Upper lobe of left lung (tissue), 6 donors: Measurements from ENCODE around the gene DENND2D. TPM values are rescaled to one million over a fixed set of nuclear protein-coding genes. Genes with fewer than 3 reads are reported as not detected.
A peak's percentile ranks its signal among the peaks of the same experiment; 100 is the strongest.

Experiments
- ATAC-seq, 2 donors: fragments of 200-7000 bp; cut with Tn5 transposase; one replicate each; pipeline ENCODE4 v1.9.1; 2022; ENCODE audit warnings: mild to moderate bottlenecking in 2 of 2, moderate library complexity in 2 of 2; ENCODE audit not compliant: low FRiP score in 2 of 2
- DNase-seq, 2 donors: peaks; one replicate each; pipeline ENCODE4 v3.0.0-alpha.2; 2019 to 2020
- H3K27ac ChIP-seq, 4 donors: fragments of 200-600 bp; sonication (generic); one replicate each; pipeline ENCODE4 v1.5.1; 2016 to 2019
- H3K27me3 ChIP-seq, 4 donors: fragments of 200-600 bp; sonication (generic); one replicate each; pipeline ENCODE4 v1.5.1; 2017 to 2019
- H3K36me3 ChIP-seq, 4 donors: fragments of 200-600 bp; sonication (generic); one replicate each; pipeline ENCODE4 v1.5.1; 2016 to 2019
- H3K4me1 ChIP-seq, 4 donors: fragments of 200-600 bp; sonication (generic); one replicate each; pipeline ENCODE4 v1.5.1; 2018 to 2019
- H3K4me3 ChIP-seq, 4 donors: fragments of 200-600 bp; sonication (generic); one replicate each; pipeline ENCODE4 v1.5.1; 2017 to 2019; ENCODE audit warnings: mild to moderate bottlenecking in 2 of 4, moderate library complexity in 1 of 4
- H3K9me3 ChIP-seq, 4 donors: fragments of 200-600 bp; sonication (generic); one replicate each; pipeline ENCODE4 v1.5.1; 2018 to 2019
- EP300 ChIP-seq, 4 donors: sonication (generic); formaldehyde crosslinking; IDR thresholded peaks; one replicate each; pipeline ENCODE4 v1.5.1; 2017; ENCODE audit warnings: antibody characterized with exemption in 4 of 4, control low read depth in 2 of 4
- POLR2A ChIP-seq, 4 donors: fragments of 450-650 bp; IDR thresholded peaks; one replicate each; pipeline ENCODE4 v1.5.1; 2016 to 2017; ENCODE audit warnings: antibody characterized with exemption in 4 of 4, mild to moderate bottlenecking in 2 of 4
- POLR2AphosphoS5 ChIP-seq, 2 donors: sonication (generic); formaldehyde crosslinking; IDR thresholded peaks; one replicate each; pipeline ENCODE4 v1.5.1; 2017; ENCODE audit warnings: antibody characterized with exemption in 2 of 2
- WGBS, 2 donors: methylation state at CpG; one replicate each; pipeline ENCODE4 v1.1.5; 2017 to 2018; 5-methylcytosine and 5-hydroxymethylcytosine counted together
- total RNA-seq, 6 donors: library from RNA; depleted of rRNA in 4 of 6; stranded (reverse); fragments of >200 nt in 4 of 6; gene quantifications; one replicate each; pipeline versions ENCODE4 v1.1.0 to v1.2.1, GENCODE V29; 2016 to 2021
- TF ChIP-seq, protein P1 (sequence below), 6 experiments: fragments of 450-650 bp in 4 of 6; fragments of 200-600 bp in 2 of 6; sonication (generic) in 2 of 6; IDR thresholded peaks; one replicate each; pipeline ENCODE4 v1.5.1; 2016 to 2019; ENCODE audit warnings: antibody characterized with exemption in 6 of 6
- donor health status: DM: no; HTN: no; CAD: no; lungs with moderate emphysema.
- donor health status: DM: no; HTN: yes; CAD: no; lungs with severe emphysema.

Gene DENND2D
- total RNA-seq, 6 donors from 2014 or later, result 44.4 to 154 (median 64.8) TPM

DNA sequence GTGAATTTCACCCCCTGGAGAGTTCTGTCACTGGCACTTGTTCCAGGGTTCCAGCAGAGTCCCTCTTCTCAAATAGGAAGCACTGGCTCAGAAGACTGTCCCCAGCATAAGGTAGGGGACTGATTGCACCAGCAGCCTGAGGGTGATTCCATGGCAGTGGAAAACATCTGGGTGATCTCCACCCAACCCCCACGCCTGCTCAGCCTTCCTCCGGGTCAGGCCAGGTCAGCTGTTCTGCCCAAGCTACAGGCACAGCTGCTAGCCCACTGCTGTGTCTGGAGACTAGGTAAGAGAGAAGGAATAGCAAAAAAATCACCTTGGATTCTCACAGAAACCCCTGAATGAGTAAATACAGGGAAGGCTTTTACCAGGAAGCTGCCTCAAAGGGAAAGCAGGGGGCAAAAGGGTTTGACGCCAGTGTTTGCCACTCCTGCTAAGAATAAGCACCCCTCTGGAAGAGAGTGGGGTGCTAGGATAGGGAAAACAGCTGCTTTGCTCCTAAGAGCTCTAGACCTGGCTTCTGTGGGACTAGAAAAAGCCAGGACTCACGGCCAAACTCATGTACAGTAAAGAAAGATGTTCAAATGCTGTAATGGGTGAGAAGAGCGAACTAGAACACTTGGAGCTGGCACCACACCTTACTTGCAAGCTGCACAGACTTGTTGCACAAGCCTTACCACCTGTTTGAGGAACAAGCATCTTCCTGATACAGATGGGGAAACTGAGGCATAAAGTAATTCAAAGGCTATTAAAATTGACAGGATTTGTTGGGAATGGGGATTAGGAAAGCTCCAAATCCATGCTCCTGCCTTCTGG lies 1.0 kb upstream of the DENND2D start:
- Histone ChIP-seq H3K9me3 (no peaks in the 10 kb centered on the region), H3K4me1 (peaks cover 40 to 81% (median 58%) of the 10 kb centered on the region in 4 donors), H3K4me3 (peak overlapping the region in 2 of 4 donors; percentile 43 to 46), H3K36me3 (peaks cover 0 to 17% (median 6%) of the 10 kb centered on the region in 4 donors), H3K27me3 (no peaks in the 10 kb centered on the region), H3K27ac (peak overlapping the region; percentile 59 to 93 (median 86))
- DNase-seq (no peak), ATAC-seq (no peak)
- no peak for TF ChIP-seq EP300 (IDR thresholded peaks at IDR 0.05)
- TF ChIP-seq POLR2AphosphoS5 (IDR thresholded peaks at IDR 0.05), result no peak
- TF ChIP-seq POLR2A (IDR thresholded peaks at IDR 0.05), result no peak
- TF ChIP-seq, protein P1, sequence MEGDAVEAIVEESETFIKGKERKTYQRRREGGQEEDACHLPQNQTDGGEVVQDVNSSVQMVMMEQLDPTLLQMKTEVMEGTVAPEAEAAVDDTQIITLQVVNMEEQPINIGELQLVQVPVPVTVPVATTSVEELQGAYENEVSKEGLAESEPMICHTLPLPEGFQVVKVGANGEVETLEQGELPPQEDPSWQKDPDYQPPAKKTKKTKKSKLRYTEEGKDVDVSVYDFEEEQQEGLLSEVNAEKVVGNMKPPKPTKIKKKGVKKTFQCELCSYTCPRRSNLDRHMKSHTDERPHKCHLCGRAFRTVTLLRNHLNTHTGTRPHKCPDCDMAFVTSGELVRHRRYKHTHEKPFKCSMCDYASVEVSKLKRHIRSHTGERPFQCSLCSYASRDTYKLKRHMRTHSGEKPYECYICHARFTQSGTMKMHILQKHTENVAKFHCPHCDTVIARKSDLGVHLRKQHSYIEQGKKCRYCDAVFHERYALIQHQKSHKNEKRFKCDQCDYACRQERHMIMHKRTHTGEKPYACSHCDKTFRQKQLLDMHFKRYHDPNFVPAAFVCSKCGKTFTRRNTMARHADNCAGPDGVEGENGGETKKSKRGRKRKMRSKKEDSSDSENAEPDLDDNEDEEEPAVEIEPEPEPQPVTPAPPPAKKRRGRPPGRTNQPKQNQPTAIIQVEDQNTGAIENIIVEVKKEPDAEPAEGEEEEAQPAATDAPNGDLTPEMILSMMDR (IDR thresholded peaks at IDR 0.05), result no peak
- 43 to 76% methylated on average over 3 to 5 of the region's 5 CpGs for WGBS, 2 donors

- no peak for ATAC-seq
- peak overlapping the region in 3 of 4 donors; percentile 27 to 46 (median 43) for H3K4me3 ChIP-seq
- peaks cover 40 to 85% (median 63%) of the 10 kb centered on the region in 4 donors for H3K4me1 ChIP-seq
These were observed 336 bp upstream of the DENND2D start for GRCh38 chr1:111200802-111201161.

DNA sequence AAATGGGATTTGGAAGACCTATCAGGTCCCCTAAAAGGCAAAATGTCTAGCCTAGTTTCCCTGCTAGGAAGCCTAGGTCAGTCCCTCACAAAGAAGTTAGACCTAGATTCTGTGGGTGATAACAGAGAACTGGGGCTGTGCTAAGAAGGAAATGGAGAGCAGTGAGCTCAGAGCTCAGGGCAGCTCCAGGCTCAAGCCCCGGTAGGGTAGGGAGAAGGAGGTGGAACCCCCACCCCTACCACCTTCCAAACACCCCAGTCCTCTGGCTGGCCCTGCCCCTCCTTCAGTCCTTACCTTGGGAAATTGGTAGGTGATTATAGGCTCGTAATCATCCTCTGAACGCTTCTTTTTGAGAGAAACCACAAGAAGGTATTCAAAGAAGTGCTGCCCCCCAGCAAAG lies 1.1 kb downstream of the DENND2D start:
- WGBS, 2 donors, result 79 to 87% methylated on average over 3 of the region's 3 CpGs
- DNase-seq, result no peak
- Histone ChIP-seq H3K27me3 (no peaks in the 10 kb centered on the region), H3K36me3 (peaks cover 0 to 29% (median 14%) of the 10 kb centered on the region in 4 donors), H3K27ac (peak overlapping the region; percentile 59 to 93 (median 86)), H3K9me3 (no peaks in the 10 kb centered on the region), H3K4me3 (peak overlapping the region in 3 of 4 donors; percentile 27 to 46 (median 43)), H3K4me1 (peaks cover 34 to 84% (median 66%) of the 10 kb centered on the region in 4 donors)
- no peak for ATAC-seq
- no peak for TF ChIP-seq POLR2A (IDR thresholded peaks at IDR 0.05)
- TF ChIP-seq, protein P1 (IDR thresholded peaks at IDR 0.05), result no peak
- TF ChIP-seq EP300 (IDR thresholded peaks at IDR 0.05), result no peak
- TF ChIP-seq POLR2AphosphoS5 (IDR thresholded peaks at IDR 0.05), result no peak

More at GRCh38 chr1:111200802-111201161, 336 bp upstream of the DENND2D start:
- TF ChIP-seq POLR2AphosphoS5 (IDR thresholded peaks at IDR 0.05), result no peak
- TF ChIP-seq, protein P1 (IDR thresholded peaks at IDR 0.05), result no peak
- no peak for TF ChIP-seq EP300 (IDR thresholded peaks at IDR 0.05)
- TF ChIP-seq POLR2A (IDR thresholded peaks at IDR 0.05), result no peak
- Histone ChIP-seq H3K27me3 (no peaks in the 10 kb centered on the region), H3K36me3 (peaks cover 0 to 20% (median 9%) of the 10 kb centered on the region in 4 donors), H3K9me3 (no peaks in the 10 kb centered on the region), H3K27ac (peak overlapping the region; percentile 59 to 93 (median 86))
- DNase-seq, result no peak
- 28 to 49% methylated on average over 2 to 3 of the region's 3 CpGs for WGBS, 2 donors

DNA sequence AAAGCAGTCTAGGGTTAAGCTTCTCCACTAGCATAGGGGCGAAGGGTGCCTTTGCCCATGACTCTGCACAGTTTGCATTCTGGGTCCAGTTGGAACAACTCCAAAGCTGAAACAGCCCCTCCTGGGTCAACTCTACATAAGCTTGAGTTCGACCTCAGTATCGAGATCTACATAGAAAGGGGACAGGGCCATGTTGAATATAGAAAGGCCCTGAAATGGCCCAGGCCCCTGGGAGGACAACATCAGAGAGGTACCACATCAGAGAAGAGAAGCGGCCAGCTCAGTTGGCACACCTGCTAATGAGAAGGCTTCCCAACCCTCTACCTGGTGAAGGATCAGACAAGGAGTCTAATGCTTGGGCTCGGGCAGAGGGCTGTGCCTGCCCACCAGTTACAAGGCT lies 1.6 kb downstream of the DENND2D start:
- no peak for DNase-seq
- Histone ChIP-seq H3K36me3 (peaks cover 0 to 29% (median 15%) of the 10 kb centered on the region in 4 donors), H3K27ac (peak overlapping the region; percentile 59 to 93 (median 86)), H3K4me1 (peaks cover 39 to 87% (median 69%) of the 10 kb centered on the region in 4 donors), H3K27me3 (no peaks in the 10 kb centered on the region), H3K4me3 (peak overlapping the region in 3 of 4 donors; percentile 27 to 46 (median 43)), H3K9me3 (no peaks in the 10 kb centered on the region)
- TF ChIP-seq, protein P1 (IDR thresholded peaks at IDR 0.05), result no peak
- no peak for TF ChIP-seq EP300 (IDR thresholded peaks at IDR 0.05)
- no peak for TF ChIP-seq POLR2A (IDR thresholded peaks at IDR 0.05)
- TF ChIP-seq POLR2AphosphoS5 (IDR thresholded peaks at IDR 0.05), result no peak
- WGBS, 2 donors, result 84 to 86% methylated on average over 5 of the region's 5 CpGs
- no peak for ATAC-seq
